ENCODE results near the gene C5orf46. TPM values are rescaled to one million over a fixed set of nuclear protein-coding genes. Genes with fewer than 3 reads are reported as not detected.

Gene C5orf46
- total RNA-seq, 1 experiment from 2014 or later, result not detected

GRCh38 chr5:147898875-147899401 lies 7.4 kb downstream of the C5orf46 start:
- no peak for DNase-seq (ENCODE audit: low spot score)
- Histone ChIP-seq H3K36me3 (ENCODE audit: insufficient read depth, low read length, poor library complexity, severe bottlenecking) (no peaks in the 10 kb centered on the region), H3K4me1 (ENCODE audit: insufficient read depth, low read length, poor library complexity, severe bottlenecking) (no peaks in the 10 kb centered on the region), H3K27me3 (replicated peaks; ENCODE audit: insufficient read depth, low read depth, low read length, poor library complexity) (peaks cover 3% of the 10 kb centered on the region), H3K9me3 (ENCODE audit: low read depth, low read length, poor library complexity, severe bottlenecking) (no peaks in the 10 kb centered on the region), H3K27ac (ENCODE audit: low read depth, low read length, poor library complexity, severe bottlenecking) (no peak overlapping the region), H3K4me3 (ENCODE audit: low read depth, low read length, poor library complexity, severe bottlenecking) (no peak overlapping the region)
- no TSS peak for BruUV-seq (replicated peaks)
- intact Hi-C loops (cut with micrococcal nuclease; ENCODE audit: unreplicated experiment), result no loop called here
- ChIA-PET POLR2A (ENCODE audit: low non-redundant PET) (no interaction called here), CTCF (no interaction called here)
- TF ChIP-seq CTCF (conservative IDR thresholded peaks at IDR 0.05; ENCODE audit: low read depth, low read length) (no peak), EZH2 (IDR thresholded peaks at IDR 0.05; ENCODE audit: borderline replicate concordance, low read depth, low read length, poor library complexity, severe bottlenecking) (no peak)

DNA sequence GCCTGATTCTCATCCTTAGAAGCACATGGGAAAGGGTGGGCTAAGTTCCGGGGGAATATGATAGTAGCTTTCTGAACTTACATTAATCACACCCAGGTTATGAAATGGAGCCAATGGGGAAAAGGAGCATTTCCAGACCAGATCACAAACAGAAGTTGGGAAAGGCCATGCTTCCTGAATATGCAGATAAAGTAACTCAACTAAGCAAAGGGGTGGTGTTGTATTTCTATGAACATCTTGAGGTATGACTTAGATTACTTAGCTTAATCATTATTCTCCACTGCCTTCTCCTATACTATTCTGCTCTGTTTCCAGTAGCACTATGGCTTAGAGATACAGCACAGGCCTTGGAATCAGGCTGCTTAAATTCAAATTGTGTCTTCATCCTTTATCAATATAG lies 10.5 kb downstream of the C5orf46 start:
- TF ChIP-seq CTCF (conservative IDR thresholded peaks at IDR 0.05; ENCODE audit: low read depth, low read length) (no peak), EZH2 (IDR thresholded peaks at IDR 0.05; ENCODE audit: borderline replicate concordance, low read depth, low read length, poor library complexity, severe bottlenecking) (no peak)
- Histone ChIP-seq H3K9me3 (ENCODE audit: low read depth, low read length, poor library complexity, severe bottlenecking) (no peaks in the 10 kb centered on the region), H3K4me1 (ENCODE audit: insufficient read depth, low read length, poor library complexity, severe bottlenecking) (no peaks in the 10 kb centered on the region), H3K4me3 (ENCODE audit: low read depth, low read length, poor library complexity, severe bottlenecking) (no peak overlapping the region), H3K27ac (ENCODE audit: low read depth, low read length, poor library complexity, severe bottlenecking) (no peak overlapping the region), H3K36me3 (ENCODE audit: insufficient read depth, low read length, poor library complexity, severe bottlenecking) (no peaks in the 10 kb centered on the region), H3K27me3 (replicated peaks; ENCODE audit: insufficient read depth, low read depth, low read length, poor library complexity) (peaks cover 3% of the 10 kb centered on the region)
- DNase-seq (ENCODE audit: low spot score), result no peak
- CTCF ChIA-PET, result interaction anchor here (0.6 kb wide), 1 partner anchor 9 kb away, joined by 3 read pairs; no protein-coding TSS in a partner anchor
- BruUV-seq (replicated peaks), result no TSS peak
- POLR2A ChIA-PET (ENCODE audit: low non-redundant PET), result no interaction called here
- intact Hi-C loops (cut with micrococcal nuclease; ENCODE audit: unreplicated experiment), result no loop called here

DNA sequence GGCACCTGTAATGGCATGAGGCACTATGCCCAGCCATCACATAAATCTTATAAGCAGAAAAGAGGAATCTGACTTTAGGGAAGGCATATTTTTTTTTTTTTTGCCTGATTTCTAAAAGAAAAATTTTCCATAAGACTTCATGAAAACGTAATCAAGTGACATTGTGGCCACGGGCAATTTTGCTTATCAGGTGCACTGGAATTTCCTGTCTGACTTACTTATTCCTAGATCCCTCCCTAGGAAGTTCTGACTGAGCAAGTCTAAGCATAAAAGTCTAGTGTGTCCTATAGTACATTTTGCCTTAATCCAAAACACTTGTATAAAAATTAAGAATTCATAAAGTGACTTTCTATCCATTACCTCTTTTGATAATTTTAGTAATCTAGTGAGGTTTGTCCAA lies 12.5 kb downstream of the C5orf46 start:
- no peak for TF ChIP-seq EZH2 (IDR thresholded peaks at IDR 0.05; ENCODE audit: borderline replicate concordance, low read depth, low read length, poor library complexity, severe bottlenecking)
- TF ChIP-seq CTCF (conservative IDR thresholded peaks at IDR 0.05; ENCODE audit: low read depth, low read length), result no peak
- Histone ChIP-seq H3K27me3 (replicated peaks; ENCODE audit: insufficient read depth, low read depth, low read length, poor library complexity) (peaks cover 10% of the 10 kb centered on the region), H3K27ac (ENCODE audit: low read depth, low read length, poor library complexity, severe bottlenecking) (no peak overlapping the region), H3K9me3 (ENCODE audit: low read depth, low read length, poor library complexity, severe bottlenecking) (no peaks in the 10 kb centered on the region), H3K4me3 (ENCODE audit: low read depth, low read length, poor library complexity, severe bottlenecking) (no peak overlapping the region), H3K4me1 (ENCODE audit: insufficient read depth, low read length, poor library complexity, severe bottlenecking) (no peaks in the 10 kb centered on the region), H3K36me3 (ENCODE audit: insufficient read depth, low read length, poor library complexity, severe bottlenecking) (no peaks in the 10 kb centered on the region)
- POLR2A ChIA-PET (ENCODE audit: low non-redundant PET), result no interaction called here
- intact Hi-C loops (cut with micrococcal nuclease; ENCODE audit: unreplicated experiment), result no loop called here
- BruUV-seq (replicated peaks), result no TSS peak
- CTCF ChIA-PET, result no interaction called here
- no peak for DNase-seq (ENCODE audit: low spot score)
